ENCODE measurements around the gene TCAIM. TPM values are rescaled to one million over a fixed set of nuclear protein-coding genes. Genes with fewer than 3 reads are reported as not detected.
A peak's percentile ranks its signal among the peaks of the same experiment; 100 is the strongest.

Gene TCAIM
- total RNA-seq, 1 experiment from 2014 or later: 18.4 TPM

GRCh38 chr3:44424758-44425157 lies 86.2 kb downstream of the TCAIM start:
- intact Hi-C loops (cut with micrococcal nuclease): no loop called here
- RAD21 ChIA-PET (ENCODE audit: low non-redundant PET in 1 of 2, low total read pairs in 2 of 2, uncharacterized antibody in 2 of 2, unreplicated experiment in 2 of 2): no interaction called here
- POLR2A ChIA-PET: no interaction called here

GRCh38 chr3:44427683-44428082 lies 89.1 kb downstream of the TCAIM start:
- Histone ChIP-seq H3K4me2 (ENCODE audit: low read length) (no peak overlapping the region), H3K4me3 (replicated peaks in 1 of 2; ENCODE audit: low read depth in 1 of 2, low read length in 2 of 2) (no peak overlapping the region), H3K27ac (ENCODE audit: low read depth, low read length) (no peak overlapping the region), H3K9me3 (ENCODE audit: control insufficient read depth in 1 of 2, insufficient read depth in 1 of 2, low read depth in 1 of 2, low read length in 2 of 2) (no peaks in the 10 kb centered on the region), H3K4me1 (ENCODE audit: control insufficient read depth in 1 of 2, insufficient read depth in 2 of 2, low read length in 2 of 2) (no peaks in the 10 kb centered on the region), H3K9ac (ENCODE audit: low read length) (no peak overlapping the region), H3K9me2 (ENCODE audit: insufficient read depth) (no peaks in the 10 kb centered on the region), H2AFZ (ENCODE audit: low read depth, low read length, poor library complexity, severe bottlenecking) (no peak overlapping the region), H4K20me1 (ENCODE audit: insufficient read depth) (no peaks in the 10 kb centered on the region; the same call in 1 of the 2 replicates), H3K27me3 (ENCODE audit: insufficient read depth, low read length) (no peaks in the 10 kb centered on the region), H3K36me3 (ENCODE audit: control insufficient read depth in 1 of 2, insufficient read depth in 2 of 2, low read length in 2 of 2) (no peaks in the 10 kb centered on the region), H3K79me2 (ENCODE audit: insufficient read depth, low read length) (no peaks in the 10 kb centered on the region)
- no TSS peak for BruUV-seq (replicated peaks)
- ChIA-PET POLR2A (no interaction called here), CTCF (no interaction called here), RAD21 (ENCODE audit: low non-redundant PET in 1 of 2, low total read pairs in 2 of 2, uncharacterized antibody in 2 of 2, unreplicated experiment in 2 of 2) (no interaction called here)
- ATAC-seq (peak; percentile 49), DNase-seq (ENCODE audit: low read depth, low spot score) (no peak)
- intact Hi-C loops (cut with micrococcal nuclease): no loop called here
- TF ChIP-seq POLR2AphosphoS5 (IDR thresholded peaks at IDR 0.05; ENCODE audit: low read depth, low read length) (no peak), ATF3 (IDR thresholded peaks at IDR 0.05) (no peak), SRF (IDR thresholded peaks at IDR 0.05; ENCODE audit: low read depth) (no peak), CBX3 (IDR thresholded peaks at IDR 0.05; ENCODE audit: low read depth) (no peak), FOSL1 (IDR thresholded peaks at IDR 0.05; ENCODE audit: low read depth) (no peak), EZH2phosphoT487 (IDR thresholded peaks at IDR 0.05; ENCODE audit: borderline replicate concordance) (no peak), ZBTB33 (IDR thresholded peaks at IDR 0.05; ENCODE audit: extremely low read depth, insufficient replicate concordance, low read length) (no peak), EGR1 (IDR thresholded peaks at IDR 0.05; ENCODE audit: low read depth) (no peak), ZFX (IDR thresholded peaks at IDR 0.05) (no peak), CTCF (IDR thresholded peaks at IDR 0.05 in 2 of 3, conservative IDR thresholded peaks at IDR 0.05 in 1 of 3; ENCODE audit: borderline replicate concordance in 1 of 3, insufficient read depth in 1 of 3, low read depth in 2 of 3, low read length in 2 of 3) (no peak), JUND (IDR thresholded peaks at IDR 0.05) (no peak)

More at GRCh38 chr3:44424758-44425157, 86.2 kb downstream of the TCAIM start:
- TF ChIP-seq POLR2A (IDR thresholded peaks at IDR 0.05; ENCODE audit: borderline replicate concordance, extremely low read depth, insufficient read depth, insufficient read length) (no peak), SRF (IDR thresholded peaks at IDR 0.05; ENCODE audit: low read depth) (no peak), ATF3 (IDR thresholded peaks at IDR 0.05) (no peak)
- no peak overlapping the region for H3K4me2 ChIP-seq (ENCODE audit: low read length)
- H3K36me3 ChIP-seq (ENCODE audit: control insufficient read depth in 1 of 2, insufficient read depth in 2 of 2, low read length in 2 of 2): no peaks in the 10 kb centered on the region
- no peak overlapping the region for H2AFZ ChIP-seq (ENCODE audit: low read depth, low read length, poor library complexity, severe bottlenecking)
- CTCF ChIA-PET: no interaction called here
- H3K79me2 ChIP-seq (ENCODE audit: insufficient read depth, low read length): no peaks in the 10 kb centered on the region
- H3K9me2 ChIP-seq (ENCODE audit: insufficient read depth): no peaks in the 10 kb centered on the region
- no peak for DNase-seq (ENCODE audit: low read depth, low spot score)
- no peaks in the 10 kb centered on the region for H3K4me1 ChIP-seq (ENCODE audit: control insufficient read depth in 1 of 2, insufficient read depth in 2 of 2, low read length in 2 of 2)
- H3K9me3 ChIP-seq (ENCODE audit: control insufficient read depth in 1 of 2, insufficient read depth in 1 of 2, low read depth in 1 of 2, low read length in 2 of 2): no peaks in the 10 kb centered on the region
- H3K27ac ChIP-seq (ENCODE audit: low read depth, low read length): no peak overlapping the region
- no peaks in the 10 kb centered on the region; the same call in 1 of the 2 replicates for H4K20me1 ChIP-seq (ENCODE audit: insufficient read depth)
- no peak overlapping the region for H3K4me3 ChIP-seq (replicated peaks in 1 of 2; ENCODE audit: low read depth in 1 of 2, low read length in 2 of 2)
- H3K9ac ChIP-seq (ENCODE audit: low read length): no peak overlapping the region
- no TSS peak for BruUV-seq (replicated peaks)
- ATAC-seq: no peak
- H3K27me3 ChIP-seq (ENCODE audit: insufficient read depth, low read length): no peaks in the 10 kb centered on the region

Data from HCT116 (cell line).